ENCODE results near the gene C2orf68.

Gene C2orf68

DNA sequence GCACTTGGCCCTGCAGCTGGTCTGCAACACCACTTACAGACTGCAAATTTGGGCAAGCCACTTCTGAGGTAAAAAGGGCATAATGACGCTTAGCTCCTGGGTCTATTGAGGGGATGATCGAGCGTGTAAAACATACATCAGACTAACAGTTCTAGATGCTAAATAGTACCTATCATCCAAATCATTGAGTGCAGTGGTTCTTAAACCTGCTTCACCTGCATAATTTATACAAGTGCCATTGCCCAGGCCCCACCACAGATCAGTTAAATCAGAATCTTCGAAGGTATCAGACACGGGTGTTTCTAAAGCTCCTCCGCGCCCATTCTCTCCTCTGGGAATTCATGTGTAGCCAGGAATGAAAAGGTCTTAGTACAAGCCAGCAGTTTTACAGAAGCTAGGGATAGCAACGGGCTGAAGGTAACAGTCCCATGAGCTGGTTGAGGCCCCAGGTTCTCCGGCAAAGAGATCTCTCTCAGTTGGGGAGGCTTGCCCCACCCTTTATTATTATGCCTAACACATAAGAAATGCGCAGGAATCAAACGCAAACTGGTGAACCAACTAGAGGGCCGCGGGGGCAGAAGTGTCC is 17.1 kb downstream of the C2orf68 start:
- TF ChIP-seq, protein P1, sequence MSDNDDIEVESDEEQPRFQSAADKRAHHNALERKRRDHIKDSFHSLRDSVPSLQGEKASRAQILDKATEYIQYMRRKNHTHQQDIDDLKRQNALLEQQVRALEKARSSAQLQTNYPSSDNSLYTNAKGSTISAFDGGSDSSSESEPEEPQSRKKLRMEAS (IDR thresholded peaks at IDR 0.05): no peak
- TF ChIP-seq FOXM1 (IDR thresholded peaks at IDR 0.05; ENCODE audit: borderline replicate concordance, low read depth): no peak
- no peak for TF ChIP-seq ZBTB7A (IDR thresholded peaks at IDR 0.05; ENCODE audit: low read depth)

DNA sequence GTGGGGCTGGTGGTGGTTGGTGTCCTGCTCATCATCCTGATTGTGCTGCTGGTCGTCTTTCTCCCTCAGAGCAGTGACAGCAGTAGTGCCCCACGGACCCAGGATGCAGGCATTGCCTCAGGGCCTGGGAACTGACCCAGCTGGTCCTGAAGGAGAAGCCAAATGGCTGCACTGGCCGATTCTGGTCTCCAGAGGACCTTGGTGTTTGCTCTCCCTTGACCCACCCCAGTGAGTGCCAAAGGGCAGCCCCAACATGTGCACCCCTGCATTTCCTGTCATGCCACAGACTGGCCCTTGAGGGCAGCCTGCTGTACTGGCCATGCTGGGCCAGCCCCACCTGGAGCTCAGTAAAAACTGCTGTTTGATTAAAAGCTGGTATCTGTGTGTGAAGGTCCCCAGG is 18.8 kb downstream of the C2orf68 start:
- TF ChIP-seq CREB1 (IDR thresholded peaks at IDR 0.05; ENCODE audit: low read depth): no peak
- no peak for TF ChIP-seq TCF12 (IDR thresholded peaks at IDR 0.05; ENCODE audit: low read depth)

DNA sequence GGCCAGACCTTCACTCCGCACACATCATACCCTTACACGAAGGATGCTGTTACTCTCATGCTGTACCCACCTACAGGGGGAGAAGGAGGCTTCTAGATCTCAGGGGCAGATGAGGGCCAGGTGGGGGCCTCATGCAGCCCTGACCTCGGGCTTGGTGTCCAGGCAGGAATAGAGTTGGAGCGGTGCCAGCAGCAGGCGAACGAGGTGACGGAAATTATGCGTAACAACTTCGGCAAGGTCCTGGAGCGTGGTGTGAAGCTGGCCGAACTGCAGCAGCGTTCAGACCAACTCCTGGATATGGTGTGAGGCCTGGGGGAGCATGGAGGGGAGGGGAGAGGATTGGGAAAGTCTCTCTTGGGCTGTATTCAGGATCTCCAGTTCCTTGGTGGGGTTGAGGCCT is 20.3 kb downstream of the C2orf68 start:
- TF ChIP-seq, protein P2, sequence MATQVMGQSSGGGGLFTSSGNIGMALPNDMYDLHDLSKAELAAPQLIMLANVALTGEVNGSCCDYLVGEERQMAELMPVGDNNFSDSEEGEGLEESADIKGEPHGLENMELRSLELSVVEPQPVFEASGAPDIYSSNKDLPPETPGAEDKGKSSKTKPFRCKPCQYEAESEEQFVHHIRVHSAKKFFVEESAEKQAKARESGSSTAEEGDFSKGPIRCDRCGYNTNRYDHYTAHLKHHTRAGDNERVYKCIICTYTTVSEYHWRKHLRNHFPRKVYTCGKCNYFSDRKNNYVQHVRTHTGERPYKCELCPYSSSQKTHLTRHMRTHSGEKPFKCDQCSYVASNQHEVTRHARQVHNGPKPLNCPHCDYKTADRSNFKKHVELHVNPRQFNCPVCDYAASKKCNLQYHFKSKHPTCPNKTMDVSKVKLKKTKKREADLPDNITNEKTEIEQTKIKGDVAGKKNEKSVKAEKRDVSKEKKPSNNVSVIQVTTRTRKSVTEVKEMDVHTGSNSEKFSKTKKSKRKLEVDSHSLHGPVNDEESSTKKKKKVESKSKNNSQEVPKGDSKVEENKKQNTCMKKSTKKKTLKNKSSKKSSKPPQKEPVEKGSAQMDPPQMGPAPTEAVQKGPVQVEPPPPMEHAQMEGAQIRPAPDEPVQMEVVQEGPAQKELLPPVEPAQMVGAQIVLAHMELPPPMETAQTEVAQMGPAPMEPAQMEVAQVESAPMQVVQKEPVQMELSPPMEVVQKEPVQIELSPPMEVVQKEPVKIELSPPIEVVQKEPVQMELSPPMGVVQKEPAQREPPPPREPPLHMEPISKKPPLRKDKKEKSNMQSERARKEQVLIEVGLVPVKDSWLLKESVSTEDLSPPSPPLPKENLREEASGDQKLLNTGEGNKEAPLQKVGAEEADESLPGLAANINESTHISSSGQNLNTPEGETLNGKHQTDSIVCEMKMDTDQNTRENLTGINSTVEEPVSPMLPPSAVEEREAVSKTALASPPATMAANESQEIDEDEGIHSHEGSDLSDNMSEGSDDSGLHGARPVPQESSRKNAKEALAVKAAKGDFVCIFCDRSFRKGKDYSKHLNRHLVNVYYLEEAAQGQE (IDR thresholded peaks at IDR 0.05; ENCODE audit: low read depth): no peak
- TF ChIP-seq, protein P3, sequence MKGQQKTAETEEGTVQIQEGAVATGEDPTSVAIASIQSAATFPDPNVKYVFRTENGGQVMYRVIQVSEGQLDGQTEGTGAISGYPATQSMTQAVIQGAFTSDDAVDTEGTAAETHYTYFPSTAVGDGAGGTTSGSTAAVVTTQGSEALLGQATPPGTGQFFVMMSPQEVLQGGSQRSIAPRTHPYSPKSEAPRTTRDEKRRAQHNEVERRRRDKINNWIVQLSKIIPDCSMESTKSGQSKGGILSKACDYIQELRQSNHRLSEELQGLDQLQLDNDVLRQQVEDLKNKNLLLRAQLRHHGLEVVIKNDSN (IDR thresholded peaks at IDR 0.05): no peak
- TF ChIP-seq TEAD4 (IDR thresholded peaks at IDR 0.05) (no peak), EP300 (IDR thresholded peaks at IDR 0.05; ENCODE audit: borderline replicate concordance) (no peak), ZBTB7A (IDR thresholded peaks at IDR 0.05; ENCODE audit: low read depth) (no peak), CREB1 (IDR thresholded peaks at IDR 0.05; ENCODE audit: low read depth) (no peak), EGR1 (IDR thresholded peaks at IDR 0.05) (no peak), FOXM1 (IDR thresholded peaks at IDR 0.05; ENCODE audit: borderline replicate concordance, low read depth) (no peak), TAF1 (IDR thresholded peaks at IDR 0.05; ENCODE audit: low read depth) (no peak), RAD21 (IDR thresholded peaks at IDR 0.05; ENCODE audit: low read depth) (no peak), CEBPB (IDR thresholded peaks at IDR 0.05) (no peak), YY1 (IDR thresholded peaks at IDR 0.05; ENCODE audit: low read depth) (no peak), TCF12 (IDR thresholded peaks at IDR 0.05; ENCODE audit: low read depth) (no peak), NFIC (IDR thresholded peaks at IDR 0.05) (no peak)
- TF ChIP-seq, protein P1 (IDR thresholded peaks at IDR 0.05): no peak

DNA sequence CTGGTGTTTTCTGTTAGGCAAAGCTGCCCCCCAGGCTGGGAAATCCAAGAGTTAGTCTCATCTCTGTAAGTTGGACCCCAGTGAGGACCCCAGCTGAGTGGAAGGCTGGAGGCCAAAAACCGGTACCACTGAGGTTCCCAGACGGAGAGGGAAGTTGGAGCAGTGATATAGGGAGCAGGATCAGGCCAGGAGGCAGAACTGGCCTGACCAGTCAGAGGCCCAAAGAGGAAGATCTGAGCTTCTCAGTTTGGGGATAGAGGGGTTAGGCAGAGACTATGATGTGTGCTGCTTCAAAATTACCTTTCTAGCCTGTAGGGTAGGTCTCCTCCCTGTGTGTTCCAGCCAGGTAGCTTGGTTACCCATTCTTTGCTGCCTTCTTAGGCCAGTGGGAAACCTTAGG is 20.9 kb downstream of the C2orf68 start:
- no peak for TF ChIP-seq RAD21 (IDR thresholded peaks at IDR 0.05; ENCODE audit: low read depth)
- no peak for TF ChIP-seq CREB1 (IDR thresholded peaks at IDR 0.05; ENCODE audit: low read depth)
- TF ChIP-seq TAF1 (IDR thresholded peaks at IDR 0.05; ENCODE audit: low read depth): no peak
- TF ChIP-seq, protein P3 (IDR thresholded peaks at IDR 0.05): no peak
- no peak for TF ChIP-seq ZBTB7A (IDR thresholded peaks at IDR 0.05; ENCODE audit: low read depth)
- TF ChIP-seq, protein P2 (IDR thresholded peaks at IDR 0.05; ENCODE audit: low read depth): no peak
- no peak for TF ChIP-seq TCF12 (IDR thresholded peaks at IDR 0.05; ENCODE audit: low read depth)
- TF ChIP-seq EGR1 (IDR thresholded peaks at IDR 0.05): no peak
- TF ChIP-seq, protein P1 (IDR thresholded peaks at IDR 0.05): no peak
- no peak for TF ChIP-seq YY1 (IDR thresholded peaks at IDR 0.05; ENCODE audit: low read depth)
- TF ChIP-seq EP300 (IDR thresholded peaks at IDR 0.05; ENCODE audit: borderline replicate concordance): no peak
- no peak for TF ChIP-seq FOXM1 (IDR thresholded peaks at IDR 0.05; ENCODE audit: borderline replicate concordance, low read depth)
- no peak; the same call in 1 of the 2 replicates for TF ChIP-seq NFIC (IDR thresholded peaks at IDR 0.05)
- TF ChIP-seq TEAD4 (IDR thresholded peaks at IDR 0.05): no peak
- no peak for TF ChIP-seq CEBPB (IDR thresholded peaks at IDR 0.05)

DNA sequence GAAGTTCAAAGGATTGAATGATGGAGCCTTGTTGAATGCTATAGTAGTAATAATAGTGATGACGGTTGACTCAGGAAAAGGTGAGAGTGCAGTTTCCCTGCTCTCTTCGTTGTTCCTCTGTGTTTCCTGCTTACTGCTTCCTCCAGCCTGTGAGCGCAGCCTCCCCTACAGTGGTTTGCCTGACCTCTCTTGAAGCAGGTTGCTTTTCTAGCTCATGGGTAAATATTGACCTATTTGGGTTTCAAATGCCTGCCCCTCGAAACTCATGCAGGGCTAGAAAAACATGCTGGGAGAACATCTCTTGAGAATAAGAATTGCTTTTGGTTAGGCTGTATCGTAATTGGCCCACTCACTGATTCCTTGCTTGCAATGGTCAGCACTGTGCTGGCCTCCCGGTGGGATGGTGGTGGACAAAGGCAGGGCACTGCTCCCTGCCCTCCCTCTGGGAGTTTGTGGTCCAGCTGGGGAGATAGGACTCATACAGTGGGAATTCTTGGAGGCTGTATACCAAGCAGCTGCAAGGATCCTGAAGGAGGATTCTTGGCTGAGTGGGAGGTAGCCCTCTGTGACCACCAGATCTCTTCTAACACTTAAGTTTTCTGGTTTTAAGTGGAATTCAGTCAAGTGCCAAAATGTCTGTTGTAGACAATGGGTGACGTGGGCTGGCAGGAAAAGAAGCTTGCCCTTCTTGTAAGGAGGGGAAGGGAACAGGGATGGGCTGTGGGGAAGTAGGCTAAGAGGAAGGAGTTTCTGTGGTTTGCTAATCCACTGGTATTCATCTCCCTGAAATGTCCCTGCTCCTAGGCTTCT is 21.7 kb downstream of the C2orf68 start:
- TF ChIP-seq TCF12 (IDR thresholded peaks at IDR 0.05; ENCODE audit: low read depth) (no peak), ZBTB7A (IDR thresholded peaks at IDR 0.05; ENCODE audit: low read depth) (no peak), EP300 (IDR thresholded peaks at IDR 0.05; ENCODE audit: borderline replicate concordance) (no peak), TEAD4 (IDR thresholded peaks at IDR 0.05) (no peak), NFIC (IDR thresholded peaks at IDR 0.05) (no peak), FOXM1 (IDR thresholded peaks at IDR 0.05; ENCODE audit: borderline replicate concordance, low read depth) (no peak), CREB1 (IDR thresholded peaks at IDR 0.05; ENCODE audit: low read depth) (no peak), TAF1 (IDR thresholded peaks at IDR 0.05; ENCODE audit: low read depth) (no peak), EGR1 (IDR thresholded peaks at IDR 0.05) (no peak), RAD21 (IDR thresholded peaks at IDR 0.05; ENCODE audit: low read depth) (no peak), CEBPB (IDR thresholded peaks at IDR 0.05) (no peak), YY1 (IDR thresholded peaks at IDR 0.05; ENCODE audit: low read depth) (no peak)
- TF ChIP-seq, protein P1 (IDR thresholded peaks at IDR 0.05): no peak
- TF ChIP-seq, protein P3 (IDR thresholded peaks at IDR 0.05): no peak
- TF ChIP-seq, protein P2 (IDR thresholded peaks at IDR 0.05; ENCODE audit: low read depth): no peak
